ENCODE measurements around the gene OR51B6.

Gene OR51B6

DNA sequence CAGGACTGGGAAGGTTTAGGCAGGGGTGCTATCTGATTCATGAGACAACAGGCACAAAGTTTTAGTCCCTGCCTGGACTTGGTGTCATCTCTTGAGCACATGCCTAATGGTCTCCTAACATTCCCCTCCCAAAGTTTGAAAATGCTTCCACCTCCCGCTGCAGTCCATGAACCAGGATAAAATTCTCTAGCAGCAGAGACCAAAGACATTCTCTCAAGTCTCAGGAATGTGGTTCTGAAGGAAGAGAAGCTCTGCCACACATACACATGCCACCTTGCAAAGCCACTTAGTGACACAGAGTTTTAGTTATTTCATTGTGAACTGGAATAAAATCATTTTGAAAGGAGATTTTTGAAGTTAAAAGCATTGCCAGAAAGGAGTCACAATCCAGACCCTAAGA, 15.5 kb downstream of the OR51B6 start:
- TF ChIP-seq, protein P1, sequence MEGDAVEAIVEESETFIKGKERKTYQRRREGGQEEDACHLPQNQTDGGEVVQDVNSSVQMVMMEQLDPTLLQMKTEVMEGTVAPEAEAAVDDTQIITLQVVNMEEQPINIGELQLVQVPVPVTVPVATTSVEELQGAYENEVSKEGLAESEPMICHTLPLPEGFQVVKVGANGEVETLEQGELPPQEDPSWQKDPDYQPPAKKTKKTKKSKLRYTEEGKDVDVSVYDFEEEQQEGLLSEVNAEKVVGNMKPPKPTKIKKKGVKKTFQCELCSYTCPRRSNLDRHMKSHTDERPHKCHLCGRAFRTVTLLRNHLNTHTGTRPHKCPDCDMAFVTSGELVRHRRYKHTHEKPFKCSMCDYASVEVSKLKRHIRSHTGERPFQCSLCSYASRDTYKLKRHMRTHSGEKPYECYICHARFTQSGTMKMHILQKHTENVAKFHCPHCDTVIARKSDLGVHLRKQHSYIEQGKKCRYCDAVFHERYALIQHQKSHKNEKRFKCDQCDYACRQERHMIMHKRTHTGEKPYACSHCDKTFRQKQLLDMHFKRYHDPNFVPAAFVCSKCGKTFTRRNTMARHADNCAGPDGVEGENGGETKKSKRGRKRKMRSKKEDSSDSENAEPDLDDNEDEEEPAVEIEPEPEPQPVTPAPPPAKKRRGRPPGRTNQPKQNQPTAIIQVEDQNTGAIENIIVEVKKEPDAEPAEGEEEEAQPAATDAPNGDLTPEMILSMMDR (IDR thresholded peaks at IDR 0.05; ENCODE audit: borderline replicate concordance, control extremely low read depth, extremely low read depth, insufficient read depth, missing control alignments) = no peak
- in situ Hi-C loops (cut with MboI; ENCODE audit: low sequenced_read_pairs, unreplicated experiment) = loop anchor here (25.0 kb wide), 1 partner anchor 155 kb away; the partner anchor contains the start of gene OR51V1
- no peak for DNase-seq (ENCODE audit: low spot score)

- no peak for DNase-seq (ENCODE audit: low spot score)
- in situ Hi-C loops (cut with MboI; ENCODE audit: low sequenced_read_pairs, unreplicated experiment) = loop anchor here (25.0 kb wide), 1 partner anchor 155 kb away; the partner anchor contains the start of gene OR51V1
- TF ChIP-seq, protein P1 (IDR thresholded peaks at IDR 0.05; ENCODE audit: borderline replicate concordance, control extremely low read depth, extremely low read depth, insufficient read depth, missing control alignments) = no peak
Observed at GRCh38 chr11:5367448-5368074, 16.3 kb downstream of the OR51B6 start.

- in situ Hi-C loops (cut with MboI; ENCODE audit: low sequenced_read_pairs, unreplicated experiment) = loop anchor here (25.0 kb wide), 1 partner anchor 156 kb away; the partner anchor contains the start of gene OR51V1
- TF ChIP-seq, protein P1 (IDR thresholded peaks at IDR 0.05; ENCODE audit: borderline replicate concordance, control extremely low read depth, extremely low read depth, insufficient read depth, missing control alignments) = no peak
- no peak for DNase-seq (ENCODE audit: low spot score)
Observed at GRCh38 chr11:5368502-5369043, 17.3 kb downstream of the OR51B6 start.

GRCh38 chr11:5369789-5370188, 18.5 kb downstream of the OR51B6 start:
- TF ChIP-seq, protein P1 (IDR thresholded peaks at IDR 0.05; ENCODE audit: borderline replicate concordance, control extremely low read depth, extremely low read depth, insufficient read depth, missing control alignments) = peak; percentile 20
- in situ Hi-C loops (cut with MboI; ENCODE audit: low sequenced_read_pairs, unreplicated experiment) = loop anchor here (25.0 kb wide), 1 partner anchor 157 kb away; the partner anchor contains the start of gene OR51V1
- DNase-seq (ENCODE audit: low spot score) = peak; percentile 25

DNA sequence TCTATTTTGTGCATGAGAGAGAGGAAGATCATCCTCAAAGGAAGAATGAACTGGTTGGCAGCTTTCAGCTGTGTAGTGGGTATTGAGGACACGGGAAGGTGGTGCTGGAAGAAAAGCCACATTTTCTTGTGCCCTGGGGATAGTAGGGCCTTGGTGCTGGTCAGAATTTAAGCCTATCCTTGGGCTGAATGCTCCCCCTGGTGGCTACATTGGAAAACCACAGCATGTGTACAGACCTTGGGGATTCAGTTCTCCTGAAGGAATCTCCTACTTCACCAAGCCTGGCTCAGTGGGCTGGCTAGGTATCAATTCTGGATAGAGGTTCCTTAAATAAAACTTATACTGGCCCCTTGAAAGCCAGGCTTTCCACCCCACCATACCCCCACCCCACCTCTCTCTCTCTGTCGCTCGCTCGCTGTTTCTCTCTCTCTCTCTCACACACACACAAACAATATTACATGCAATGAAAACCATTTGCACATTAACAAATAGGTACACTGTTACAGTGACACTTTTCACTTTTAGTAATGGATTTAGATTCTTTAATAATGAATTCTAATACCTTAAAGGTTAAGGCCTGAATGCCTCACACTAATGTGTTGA, 29.5 kb downstream of the OR51B6 start:
- DNase-seq (ENCODE audit: low spot score) = peak; percentile 40
- TF ChIP-seq, protein P1 (IDR thresholded peaks at IDR 0.05; ENCODE audit: borderline replicate concordance, control extremely low read depth, extremely low read depth, insufficient read depth, missing control alignments) = peak; percentile 63
- in situ Hi-C loops (cut with MboI; ENCODE audit: low sequenced_read_pairs, unreplicated experiment) = loop anchor here (25.0 kb wide), 2 partner anchors 244 to 744 kb away; partner anchors contain the start of genes OR51D1, OR51E1 and OR52A5

- TF ChIP-seq, protein P1 (IDR thresholded peaks at IDR 0.05; ENCODE audit: borderline replicate concordance, control extremely low read depth, extremely low read depth, insufficient read depth, missing control alignments) = no peak
- in situ Hi-C loops (cut with MboI; ENCODE audit: low sequenced_read_pairs, unreplicated experiment) = loop anchor here (25.0 kb wide), 2 partner anchors 246 to 746 kb away; partner anchors contain the start of genes OR51D1, OR51E1 and OR52A5
- DNase-seq (ENCODE audit: low spot score) = no peak
Observed at GRCh38 chr11:5383576-5383975, 32.3 kb downstream of the OR51B6 start, which contains the start of gene OR51M1. OR51M1 (plus strand) TSS chr11:5383812; CDS start chr11:5389399, 5,587 bp downstream.
